OCI-LY3 (cell line): ENCODE data around the gene TMEM255B.

Source experiments
- EZH2phosphoT487 ChIP-seq: fragments of 200-600 bp; shearing (Covaris generic); IDR thresholded peaks from 2 replicates; pipeline ENCODE4 v1.6.1; 2018; ENCODE audit warnings: antibody characterized with exemption, mixed run types, low read depth
- TF ChIP-seq, protein P1 (sequence below): fragments of 200-600, 300-600 bp; sonication (generic); IDR thresholded peaks from 2 replicates; pipeline ENCODE4 v1.5.1; 2014; ENCODE audit warnings: antibody characterized with exemption, low read length, low read depth

DNA sequence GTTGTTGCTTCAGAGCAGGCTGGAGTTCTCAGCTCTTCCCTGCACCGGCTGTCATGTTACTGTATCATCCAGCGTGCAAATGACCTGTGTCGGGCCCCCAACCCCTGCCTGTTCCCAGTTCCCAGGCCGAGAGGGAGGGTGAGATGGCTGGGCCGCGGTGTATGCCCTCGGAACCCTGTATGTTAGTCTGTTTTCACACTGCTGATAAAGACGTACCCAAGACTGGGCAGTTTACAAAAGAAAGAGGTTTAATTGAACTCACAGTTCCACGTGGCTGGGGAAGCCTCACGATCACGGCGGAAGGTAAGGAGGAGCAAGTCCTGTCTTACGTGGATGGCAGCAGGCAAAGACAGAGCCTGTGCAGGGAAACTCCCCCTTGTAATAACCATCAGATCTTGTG is 10.9 kb downstream of the TMEM255B start:
- TF ChIP-seq, protein P1, sequence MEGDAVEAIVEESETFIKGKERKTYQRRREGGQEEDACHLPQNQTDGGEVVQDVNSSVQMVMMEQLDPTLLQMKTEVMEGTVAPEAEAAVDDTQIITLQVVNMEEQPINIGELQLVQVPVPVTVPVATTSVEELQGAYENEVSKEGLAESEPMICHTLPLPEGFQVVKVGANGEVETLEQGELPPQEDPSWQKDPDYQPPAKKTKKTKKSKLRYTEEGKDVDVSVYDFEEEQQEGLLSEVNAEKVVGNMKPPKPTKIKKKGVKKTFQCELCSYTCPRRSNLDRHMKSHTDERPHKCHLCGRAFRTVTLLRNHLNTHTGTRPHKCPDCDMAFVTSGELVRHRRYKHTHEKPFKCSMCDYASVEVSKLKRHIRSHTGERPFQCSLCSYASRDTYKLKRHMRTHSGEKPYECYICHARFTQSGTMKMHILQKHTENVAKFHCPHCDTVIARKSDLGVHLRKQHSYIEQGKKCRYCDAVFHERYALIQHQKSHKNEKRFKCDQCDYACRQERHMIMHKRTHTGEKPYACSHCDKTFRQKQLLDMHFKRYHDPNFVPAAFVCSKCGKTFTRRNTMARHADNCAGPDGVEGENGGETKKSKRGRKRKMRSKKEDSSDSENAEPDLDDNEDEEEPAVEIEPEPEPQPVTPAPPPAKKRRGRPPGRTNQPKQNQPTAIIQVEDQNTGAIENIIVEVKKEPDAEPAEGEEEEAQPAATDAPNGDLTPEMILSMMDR, result no peak
- TF ChIP-seq EZH2phosphoT487, result no peak
